Activated effector memory CD4-positive, alpha-beta T cell treated with anti-CD3 and anti-CD28 coated beads, Interleukin-2, amount 50 U/mL, for 16 hours (primary cell): ENCODE results near the gene GGCT.

ENCODE experiments used
- DNase-seq: peaks from one replicate; pipeline ENCODE4 v3.0.0-alpha.2; 2020

GGCT gene

GRCh38 chr7:30459591-30460245 is 44.9 kb downstream of the GGCT start:
- no peak for DNase-seq

- DNase-seq = no peak
These were observed 46.3 kb downstream of the GGCT start for GRCh38 chr7:30458311-30458710.

- no peak for DNase-seq
These were observed 50.7 kb downstream of the GGCT start for GRCh38 chr7:30453921-30454320.

- no peak for DNase-seq
These were observed 51.6 kb downstream of the GGCT start for GRCh38 chr7:30453016-30453415.

GRCh38 chr7:30452280-30452930 is 52.2 kb downstream of the GGCT start:
- no peak for DNase-seq

GRCh38 chr7:30451539-30452279 is 52.9 kb downstream of the GGCT start:
- DNase-seq = no peak

GRCh38 chr7:30450983-30451497 is 53.6 kb downstream of the GGCT start:
- DNase-seq = no peak

- DNase-seq = peak; percentile 12
These were observed 54.2 kb downstream of the GGCT start for GRCh38 chr7:30450240-30450982.

GRCh38 chr7:30448461-30449189 is 56.0 kb downstream of the GGCT start:
- peak; percentile 44 for DNase-seq

GRCh38 chr7:30447466-30447865 is 57.2 kb downstream of the GGCT start:
- peak; percentile 58 for DNase-seq
